AML-193 (cell line): ENCODE measurements around the gene RRP1B.

Experiments used
- DNase-seq, 2 experiments: peaks; one replicate each; lab custom pipeline; 2025; lab: John Stamatoyannopoulos, UW

RRP1B gene

DNA sequence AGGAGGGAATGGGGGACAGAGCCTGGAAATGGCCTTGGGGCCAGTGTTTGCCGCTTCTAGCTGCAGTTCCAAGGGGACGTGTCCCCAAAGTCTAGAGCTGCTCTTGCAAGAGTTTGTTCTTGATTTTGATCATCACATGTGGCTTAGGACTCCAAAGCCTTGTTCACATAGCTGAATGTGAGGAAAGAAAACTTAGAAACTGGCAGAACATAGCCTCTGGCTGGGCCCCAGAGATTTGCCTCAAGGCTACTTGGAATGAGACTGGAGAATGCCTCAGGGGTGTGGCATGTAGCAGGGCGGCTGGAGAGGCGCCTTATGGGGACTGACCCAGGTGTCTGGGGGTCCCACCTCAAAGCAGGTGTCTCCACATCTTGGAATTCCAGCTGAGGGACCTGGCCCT lies 61.8 kb downstream of the RRP1B start:
- DNase-seq, result no peak

DNA sequence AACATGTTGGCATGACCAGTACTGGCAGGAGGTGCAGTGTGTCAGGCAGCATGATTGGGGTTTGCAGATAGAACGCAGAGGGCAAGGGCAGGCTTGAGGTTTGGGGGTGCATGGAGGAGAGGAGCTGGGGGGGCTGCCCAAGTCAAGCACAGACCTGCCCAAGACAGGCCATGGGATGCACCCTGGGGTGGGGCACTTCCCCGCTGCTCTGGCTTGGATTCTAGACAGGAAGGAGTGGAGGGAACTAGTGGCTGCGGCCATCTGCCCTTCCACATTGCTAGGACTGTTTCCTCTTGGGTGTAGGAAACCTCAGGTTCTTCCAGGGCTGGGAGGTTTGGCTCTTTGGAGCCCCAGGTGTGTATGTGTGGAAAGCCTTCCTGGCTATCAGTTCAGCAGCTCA lies 62.6 kb downstream of the RRP1B start:
- DNase-seq, result peak in 1 of 2 experiments; percentile 15

DNA sequence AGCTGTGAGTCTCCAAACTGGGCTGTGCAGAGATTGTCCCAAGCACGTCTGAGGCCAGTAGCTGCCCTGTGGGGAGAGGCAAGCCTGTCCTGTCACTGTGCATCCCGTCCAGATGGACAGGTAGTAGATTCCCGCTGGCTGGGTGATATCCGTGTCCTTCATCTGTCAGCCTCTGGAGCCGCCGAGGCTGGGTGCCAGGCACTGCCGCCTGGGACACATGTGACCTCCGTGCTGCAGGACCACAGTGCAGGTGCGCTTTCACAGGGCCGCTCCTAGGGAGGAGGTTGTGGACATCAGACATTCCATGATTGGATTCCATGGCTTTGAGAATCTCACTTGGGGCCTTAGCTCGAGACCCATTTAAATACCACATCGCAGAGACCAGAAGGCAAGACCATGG lies 64.3 kb downstream of the RRP1B start:
- DNase-seq, result no peak

DNA sequence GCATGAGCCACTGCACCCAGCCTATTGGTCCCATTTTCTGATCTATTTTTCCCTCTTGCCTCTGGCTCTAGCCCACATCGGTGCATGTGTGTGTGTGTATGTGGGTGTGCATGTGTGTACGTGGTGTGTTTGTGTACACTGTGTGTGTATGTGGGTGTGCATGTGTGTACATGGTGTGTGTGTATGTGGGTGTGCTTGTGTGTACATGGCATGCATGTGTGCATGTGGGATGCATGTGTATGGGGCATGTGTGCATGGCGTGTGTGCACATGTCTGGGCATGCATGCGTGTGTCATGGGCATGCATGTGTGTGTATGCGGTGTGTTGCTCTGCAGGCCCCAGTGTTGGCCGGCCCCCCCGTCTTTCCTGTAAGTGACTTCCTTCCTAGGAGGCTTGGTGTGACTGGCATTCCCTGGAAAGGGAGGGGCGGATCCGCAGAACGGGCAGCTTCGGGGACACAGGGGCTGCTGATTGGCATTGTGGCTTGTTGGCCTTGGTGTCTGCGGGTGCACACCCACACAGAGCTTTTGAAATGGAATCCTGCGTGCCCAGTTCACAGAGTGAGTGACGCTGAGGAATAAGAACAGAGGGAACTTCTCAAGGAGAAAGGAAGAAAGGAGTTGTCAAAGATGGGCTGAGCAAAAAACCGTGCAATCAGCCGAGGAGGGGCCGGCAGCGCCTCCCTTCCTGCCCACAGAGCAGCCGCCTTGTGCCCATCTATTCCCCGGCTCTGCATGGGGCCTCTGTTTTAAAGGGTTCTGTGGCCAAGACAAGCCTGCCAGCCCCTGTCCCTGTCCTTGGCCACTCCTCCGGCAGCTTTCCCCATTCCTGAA lies 67.5 kb downstream of the RRP1B start:
- no peak for DNase-seq

DNA sequence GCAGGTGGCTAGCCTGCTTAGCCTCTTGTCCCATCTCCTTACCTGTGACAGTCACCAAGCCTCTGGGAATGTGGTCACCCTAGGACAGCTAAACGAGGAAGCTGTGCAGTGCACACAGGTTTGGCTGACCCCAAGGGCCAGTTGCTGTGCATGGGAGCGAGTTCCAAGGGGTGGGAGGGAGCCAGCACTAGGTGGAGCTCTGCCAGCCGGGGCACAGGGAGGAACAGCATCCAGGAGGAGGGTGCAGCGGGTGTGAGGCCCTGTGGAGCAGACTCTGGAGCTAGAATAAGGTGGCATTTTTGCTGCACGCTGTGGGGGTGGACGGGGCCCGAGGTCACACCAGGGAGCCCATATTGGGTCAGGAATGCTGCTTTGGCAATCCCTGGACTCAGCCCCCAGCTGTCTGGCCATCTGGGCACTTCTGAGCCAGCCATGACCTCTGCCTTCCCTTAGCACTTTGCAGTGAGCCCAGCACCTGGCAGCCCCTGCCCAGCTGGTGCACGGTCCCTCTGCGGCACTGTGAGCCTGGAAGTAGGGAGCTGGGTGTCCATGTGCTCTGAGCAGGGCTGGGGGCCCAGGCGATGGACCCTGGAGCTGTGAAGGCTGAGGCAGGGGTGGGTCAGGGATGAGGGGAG lies 68.3 kb downstream of the RRP1B start:
- DNase-seq, result peak in 1 of 2 experiments; percentile 13

DNA sequence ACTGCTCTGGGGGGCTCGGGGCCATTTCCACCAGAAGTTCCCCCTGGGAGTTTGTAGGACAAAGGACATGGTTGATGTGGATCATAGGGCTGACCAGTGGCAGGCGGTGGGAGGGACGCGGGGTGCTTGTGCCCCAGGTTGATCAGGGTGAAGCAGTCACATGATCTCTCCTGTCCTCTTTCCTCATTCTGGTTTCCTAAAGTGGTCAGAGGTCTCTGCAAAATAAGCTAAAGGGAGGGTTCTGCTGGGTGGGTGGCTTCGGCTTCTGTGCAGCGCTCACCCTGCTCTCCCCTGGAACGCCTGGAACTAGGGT lies 68.8 kb downstream of the RRP1B start:
- DNase-seq, result peak; percentile 52 to 66

DNA sequence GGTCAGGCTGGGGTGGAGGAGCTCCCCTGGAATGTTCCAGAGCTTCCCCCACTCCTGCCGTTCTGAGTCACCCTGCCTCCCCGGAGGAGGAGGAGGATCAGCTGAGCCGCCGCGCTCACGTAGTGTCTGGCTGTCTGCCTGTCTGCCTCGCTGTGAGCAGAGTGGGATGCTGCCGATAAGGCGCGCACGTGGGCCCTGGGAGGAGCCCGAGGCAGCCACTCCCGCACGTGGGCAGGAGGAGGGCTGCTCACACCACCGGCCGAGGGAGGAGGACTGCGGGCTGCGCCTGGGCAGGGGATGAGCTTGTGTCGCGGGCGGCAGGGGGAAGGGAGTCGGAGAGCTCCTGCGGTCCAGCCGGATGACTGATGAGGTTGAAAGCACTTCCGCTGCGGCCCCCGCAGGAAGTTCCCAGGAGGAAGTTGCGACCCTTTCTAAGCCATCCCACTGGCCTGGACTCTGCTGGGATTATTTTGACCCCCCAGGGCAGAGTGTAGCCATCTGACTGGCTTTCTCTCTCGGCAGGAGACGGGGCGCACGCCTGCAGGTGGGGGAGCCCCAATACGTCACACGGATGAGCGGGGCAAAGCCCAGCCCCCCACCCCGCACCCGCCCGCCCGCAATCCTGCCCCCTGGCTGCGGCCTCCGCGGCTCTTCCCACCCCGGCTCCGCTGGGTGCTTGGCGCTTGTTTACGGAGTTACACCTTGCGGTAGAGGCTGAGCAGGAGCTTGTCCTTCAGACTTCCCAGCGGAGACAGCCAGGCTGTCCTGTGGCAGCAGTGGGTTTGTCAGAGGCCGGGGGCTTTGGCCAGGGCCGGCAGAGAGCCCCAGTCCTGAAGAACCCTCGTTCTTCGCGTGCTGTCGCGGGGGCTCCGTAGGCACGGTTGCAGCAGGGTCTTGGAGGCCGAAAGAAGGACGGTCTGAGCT lies 69.4 kb downstream of the RRP1B start:
- DNase-seq, result peak; percentile 78 to 83

DNA sequence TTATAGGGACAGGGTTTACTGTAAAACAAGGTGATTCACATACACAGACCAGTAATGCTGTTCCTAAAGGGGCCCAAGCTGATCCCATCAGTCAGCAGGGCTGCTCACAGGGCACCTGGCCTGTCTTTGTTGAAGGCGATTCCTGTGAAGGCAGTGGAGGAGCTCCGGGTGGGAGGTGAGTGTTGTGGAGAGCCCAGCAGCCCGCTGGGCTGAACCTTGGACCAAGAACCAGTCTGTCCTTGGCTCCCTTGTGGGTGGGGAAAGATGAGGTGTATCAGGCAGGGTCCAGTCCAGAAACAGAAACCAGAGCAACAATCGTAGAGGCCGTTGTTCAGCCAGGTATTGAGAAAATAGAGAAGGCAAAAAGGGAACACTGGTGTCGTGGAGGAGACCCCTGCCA lies 72.1 kb downstream of the RRP1B start:
- DNase-seq, result no peak

DNA sequence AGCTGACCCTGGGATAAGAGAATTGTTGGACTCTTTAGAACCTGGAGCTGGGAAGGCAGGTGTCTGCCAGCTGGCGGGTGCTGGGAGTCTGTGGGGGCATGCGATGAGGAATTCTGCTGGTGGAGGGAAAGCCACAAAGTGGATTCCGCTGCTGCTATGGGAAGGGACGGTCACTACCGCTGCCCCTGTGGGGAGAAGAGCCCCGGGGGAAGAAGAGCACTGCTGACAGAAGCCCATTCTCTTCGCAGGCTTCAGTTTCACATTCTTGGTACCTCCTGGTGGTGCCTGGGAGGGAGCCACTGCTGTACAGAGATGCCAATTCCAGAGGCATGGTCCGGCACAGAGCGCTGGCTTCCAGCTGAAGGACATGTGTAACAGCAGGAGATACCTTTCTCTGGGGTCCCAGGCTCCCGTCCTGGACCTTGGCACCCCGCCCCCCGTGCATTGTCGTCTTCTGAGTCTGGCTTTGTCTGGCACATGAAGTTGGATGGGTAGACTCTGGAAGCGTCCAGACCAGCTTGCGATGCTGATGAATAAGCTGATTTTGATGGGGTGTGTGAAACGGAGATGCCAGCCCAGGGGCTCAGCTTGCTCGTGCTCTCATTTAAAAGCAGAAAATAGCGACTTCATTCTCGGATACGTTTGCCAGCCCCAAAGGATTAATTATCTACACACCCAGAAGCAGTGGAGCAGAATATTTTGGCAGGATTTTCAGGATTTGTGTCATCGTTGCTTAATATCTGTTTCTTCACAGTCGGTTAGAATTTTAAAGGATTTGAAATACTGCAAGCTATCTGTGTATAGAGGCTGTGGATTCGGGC lies 72.7 kb downstream of the RRP1B start:
- no peak for DNase-seq

DNA sequence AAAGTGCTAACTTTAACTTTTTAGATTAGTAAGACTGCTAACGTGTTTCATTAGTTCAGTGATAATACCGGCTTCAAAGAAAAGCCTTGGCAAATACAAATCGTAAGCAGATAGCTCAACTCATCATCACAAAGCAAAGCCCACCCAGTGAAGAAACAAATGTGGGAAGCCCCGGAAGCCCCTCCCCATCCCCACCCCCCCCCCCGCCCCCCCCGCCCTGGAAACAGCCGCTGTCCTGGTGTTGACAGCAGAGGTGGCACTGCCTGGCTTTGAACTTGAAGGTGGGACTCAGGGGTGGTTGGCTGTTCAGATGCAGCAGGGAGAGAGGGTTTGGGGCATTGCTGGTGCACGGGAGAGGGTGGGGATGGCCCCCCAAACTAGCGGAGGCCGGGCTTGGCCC lies 73.7 kb downstream of the RRP1B start:
- DNase-seq, result no peak

DNA sequence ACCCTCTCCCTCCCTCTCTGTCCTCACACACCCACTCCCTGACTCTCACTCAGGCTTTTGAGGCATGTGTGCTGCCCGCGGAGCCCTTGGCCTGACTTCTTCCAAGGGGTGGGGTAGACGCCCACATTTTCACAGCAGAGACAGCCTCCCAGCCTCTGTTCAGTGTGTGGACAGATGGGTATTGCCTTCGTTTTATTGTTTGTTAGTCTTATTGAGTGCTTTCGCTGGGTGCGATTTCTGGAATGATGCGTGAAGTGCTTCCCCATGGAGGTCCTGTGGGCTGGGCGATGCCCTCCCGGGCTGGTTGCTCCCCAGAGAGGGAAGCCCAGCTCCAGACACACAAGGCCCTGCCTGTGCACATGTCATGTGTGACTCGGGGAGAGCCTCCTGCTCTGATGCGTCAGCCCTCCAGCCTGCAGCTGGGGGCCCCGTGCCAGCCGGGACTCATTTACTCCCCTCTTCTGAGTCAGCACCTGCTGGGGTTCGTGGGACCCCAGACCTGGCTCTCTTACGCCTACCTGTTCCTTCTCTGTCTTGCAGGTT lies 74.2 kb downstream of the RRP1B start:
- DNase-seq, result no peak

DNA sequence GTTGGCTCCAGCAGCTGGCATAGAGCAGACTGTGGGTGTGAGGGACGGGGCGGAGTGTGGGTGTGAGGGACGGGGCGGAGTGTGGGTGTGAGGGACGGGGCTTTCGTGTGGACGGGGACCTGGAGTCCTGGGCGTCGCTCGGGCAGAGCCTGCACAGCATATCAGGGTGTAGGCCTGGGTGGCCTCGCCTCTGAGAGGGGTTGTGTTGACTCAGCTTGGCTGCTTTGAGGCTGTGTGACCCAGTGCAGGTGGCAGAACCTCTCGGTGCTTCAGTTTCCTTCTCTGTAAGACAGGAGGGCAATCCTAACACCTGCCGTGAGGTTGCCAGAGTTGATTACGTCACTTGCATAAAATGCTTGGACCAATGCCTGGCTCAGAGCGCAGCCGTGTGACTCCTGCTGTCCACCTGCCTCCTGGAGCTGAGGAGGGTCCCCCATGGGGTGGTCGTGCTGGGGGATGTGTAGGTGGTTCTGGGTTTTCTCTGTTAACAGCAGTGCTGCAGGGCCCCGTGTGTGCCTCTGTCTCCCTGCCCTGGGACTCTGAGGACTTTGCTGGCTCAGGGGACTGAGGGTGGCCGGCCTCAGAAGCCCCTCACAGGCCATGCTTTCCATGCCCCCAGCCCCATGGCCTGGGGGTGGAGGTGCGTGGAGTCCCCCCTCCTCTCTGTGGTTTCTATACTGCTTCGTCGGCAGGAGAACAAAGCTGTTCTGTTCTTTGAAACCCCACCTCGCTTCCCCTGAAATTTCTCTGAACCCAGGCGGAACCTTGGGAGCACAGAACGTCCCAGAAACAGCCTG lies 75.0 kb downstream of the RRP1B start:
- no peak for DNase-seq

DNA sequence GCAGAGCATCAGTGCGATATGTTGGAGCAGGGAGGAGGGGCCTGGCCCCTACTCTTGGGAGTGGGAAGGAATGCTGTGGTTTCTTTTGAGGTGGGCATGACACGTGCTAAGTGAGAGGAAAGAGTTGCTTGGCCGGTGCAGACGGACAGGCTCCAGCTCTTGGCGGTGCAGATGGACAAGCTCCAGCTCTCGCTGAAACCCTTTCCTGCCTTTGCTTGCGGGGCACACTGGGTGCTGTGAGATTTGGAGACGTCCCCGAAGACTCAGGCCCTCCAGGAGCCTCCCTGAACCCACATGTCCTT lies 75.5 kb downstream of the RRP1B start:
- DNase-seq, result no peak

DNA sequence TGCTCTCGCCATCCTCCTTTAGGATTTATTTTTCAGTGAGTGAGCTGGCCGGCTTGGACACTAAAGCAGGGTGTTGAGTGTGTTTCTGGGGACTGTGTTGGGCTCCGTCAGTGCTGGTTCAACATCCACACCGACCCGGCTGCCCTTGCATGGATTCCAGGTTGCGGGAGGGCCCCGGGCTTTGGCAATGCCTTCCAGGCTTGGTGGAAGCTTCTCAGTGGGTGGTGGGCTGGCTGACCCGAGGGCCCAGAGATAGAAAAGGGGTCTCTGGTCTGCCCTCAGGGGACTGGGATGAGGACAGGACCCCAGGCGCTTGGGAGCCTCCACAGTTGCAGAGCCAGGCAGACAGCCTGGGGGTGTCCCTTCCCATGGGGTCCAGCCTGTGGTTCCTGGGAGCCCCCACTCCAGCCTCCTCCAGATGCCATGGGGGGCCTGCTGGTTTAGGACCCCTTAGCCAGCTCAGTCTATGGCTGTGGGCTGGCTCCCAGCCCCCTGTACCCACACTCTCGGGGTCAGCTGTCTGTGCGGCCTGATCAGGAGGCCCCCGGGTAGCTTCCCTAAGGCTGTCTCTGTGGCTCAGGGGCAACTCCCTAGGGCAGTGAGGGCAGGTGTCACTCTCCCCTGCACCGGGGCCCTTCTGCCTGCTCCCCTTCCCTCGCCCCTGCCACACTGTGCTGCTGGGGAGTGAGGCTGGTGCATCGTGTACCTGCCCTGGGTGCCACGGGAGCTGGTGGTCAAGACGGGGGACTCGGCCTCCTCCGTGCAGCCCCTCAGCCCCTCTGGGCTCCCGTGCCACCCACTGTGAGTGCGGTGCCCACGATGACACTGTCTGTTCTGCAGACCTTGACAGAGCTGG lies 76.1 kb downstream of the RRP1B start:
- DNase-seq, result no peak

DNA sequence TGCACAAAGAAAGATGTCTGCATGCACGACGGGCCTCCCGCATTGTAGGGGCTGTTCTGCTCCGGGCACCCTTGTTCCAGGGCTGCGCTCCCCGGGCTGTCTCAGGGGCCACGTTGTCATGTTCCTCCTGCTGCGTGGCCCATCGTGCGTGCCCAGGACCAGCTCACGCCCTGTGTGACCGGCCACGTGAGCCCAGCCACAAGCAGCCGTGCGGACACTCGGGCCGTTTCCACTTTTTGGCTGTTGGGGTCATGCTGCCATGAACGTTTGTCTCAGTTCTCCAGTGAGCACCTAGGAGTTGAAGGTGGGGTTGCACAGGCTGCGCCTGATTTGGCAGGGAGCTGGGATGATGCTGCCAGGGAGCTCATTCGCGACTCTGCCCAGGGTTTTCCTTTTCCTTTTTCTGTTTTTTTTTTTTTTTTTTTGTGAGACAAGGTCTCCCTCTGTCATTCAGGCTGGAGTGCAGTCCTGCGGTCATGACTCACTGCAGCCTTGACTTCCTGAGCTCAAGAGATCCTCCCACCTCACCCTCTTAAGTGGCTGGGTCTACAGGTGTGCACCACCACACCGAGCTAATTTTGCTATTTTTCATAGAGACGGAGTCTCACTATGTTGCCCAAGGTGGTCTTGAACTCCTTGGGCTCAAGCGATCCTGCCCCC lies 77.0 kb downstream of the RRP1B start:
- no peak for DNase-seq

DNA sequence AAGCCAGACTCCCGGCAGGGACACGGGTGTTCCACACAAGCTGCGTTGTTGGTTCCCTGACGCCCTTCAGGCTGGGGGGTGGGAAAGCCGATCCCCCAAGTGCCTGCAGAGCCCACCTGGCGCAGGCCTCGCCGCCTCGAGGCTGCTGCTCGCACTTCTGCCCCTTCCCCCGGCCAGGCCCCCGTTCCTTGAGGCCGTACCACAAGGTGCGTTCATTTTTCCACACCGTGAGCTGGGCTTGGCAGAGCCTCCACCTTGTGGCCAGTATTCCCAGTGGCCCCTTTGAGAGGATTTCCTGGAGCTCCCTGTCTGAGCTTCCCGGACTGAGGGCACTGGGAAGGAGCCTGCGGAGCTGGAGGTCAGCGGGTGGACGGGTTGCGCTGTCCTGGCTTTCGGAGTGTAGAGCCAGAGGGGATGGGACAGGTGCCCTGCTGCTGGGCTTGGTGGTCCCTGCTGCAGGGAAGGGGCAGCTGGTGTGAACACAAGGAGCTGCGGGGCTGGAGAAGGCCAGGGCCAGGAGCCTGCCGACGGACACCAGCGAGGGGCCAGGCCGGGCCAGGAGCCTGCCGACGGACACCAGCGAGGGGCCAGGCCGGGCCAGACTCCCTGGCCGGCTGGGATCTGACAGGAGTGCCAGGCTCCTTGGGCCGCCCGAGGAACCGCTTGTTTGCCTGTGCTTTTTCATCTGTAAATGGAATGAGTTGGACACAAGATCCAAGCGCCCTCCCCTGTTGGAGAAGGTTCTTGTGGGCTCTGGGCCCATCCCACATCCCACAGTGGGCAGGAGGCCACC lies 78.0 kb downstream of the RRP1B start:
- no peak for DNase-seq

DNA sequence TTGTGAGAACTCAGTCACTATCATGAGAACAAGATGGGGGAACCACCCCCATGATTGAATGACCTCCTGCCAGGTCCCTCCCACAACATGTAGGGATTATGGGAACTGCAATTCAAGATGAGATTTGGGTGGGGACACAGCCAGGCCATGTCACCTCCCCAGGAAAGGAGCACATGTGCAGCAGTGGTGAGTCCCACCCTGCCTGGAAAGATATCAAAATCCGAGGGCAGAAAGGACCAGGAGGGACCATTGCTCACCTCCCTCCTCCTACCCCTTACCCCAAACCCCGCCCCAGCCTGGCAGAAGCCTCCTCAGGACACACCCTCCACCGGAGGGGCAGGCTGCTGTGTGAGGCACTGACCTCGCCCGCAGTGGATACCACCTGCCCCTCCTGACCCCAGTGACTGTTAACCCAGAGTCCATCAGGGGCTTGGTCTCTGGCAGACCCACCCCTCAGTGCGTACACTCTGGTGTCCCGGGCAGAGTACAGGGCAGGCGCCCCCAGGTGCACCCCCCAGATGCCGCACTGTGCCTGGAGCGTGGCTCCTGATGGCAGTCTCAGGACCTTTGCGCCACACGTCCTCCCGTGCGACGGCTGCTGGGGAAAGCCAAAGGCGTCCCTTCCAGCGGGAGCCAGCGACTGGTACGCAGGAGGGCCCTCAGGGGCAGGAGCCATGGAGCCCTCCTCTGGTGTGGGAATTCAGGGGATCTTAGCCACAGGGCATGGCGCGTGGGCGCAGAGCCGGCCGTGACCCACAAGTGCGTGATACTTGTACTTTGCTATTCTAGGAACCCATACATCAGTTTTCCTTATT lies 80.5 kb downstream of the RRP1B start:
- DNase-seq, result no peak
